Kidney (tissue), 14 donors: ENCODE results near the gene RIN3. TPM values are rescaled to one million over a fixed set of nuclear protein-coding genes. Genes with fewer than 3 reads are reported as not detected.

Experiments
- DNase-seq, 5 donors: peaks; one replicate each; pipeline ENCODE4 v3.0.0-alpha.2; 2013 to 2020
- FAIRE-seq: peaks from 2 replicates; lab custom pipeline; 2012; peaks lifted over from hg19 to GRCh38; lab: Jason Lieb, UNC
- H3K27ac ChIP-seq, 2 donors: one replicate each; pipeline ENCODE4 v1.7.0; 2013; ENCODE audit warnings: low read depth in 2 of 2, low read length in 2 of 2, inconsistent platforms in 1 of 2
- H3K27me3 ChIP-seq: one replicate; pipeline ENCODE4 v1.7.1; 2013; ENCODE audit warnings: low read length, inconsistent platforms; ENCODE audit not compliant: control insufficient read depth, insufficient read depth
- H3K36me3 ChIP-seq, 3 donors: one replicate each; pipeline versions ENCODE4 v1.7.0 to v1.7.1; 2013; ENCODE audit warnings: low read length in 3 of 3, control low read depth in 1 of 3, inconsistent platforms in 1 of 3; ENCODE audit not compliant: insufficient read depth in 3 of 3, control insufficient read depth in 2 of 3
- H3K4me1 ChIP-seq, 3 donors: one replicate each; pipeline versions ENCODE4 v1.7.0 to v1.7.1; 2013; ENCODE audit warnings: low read length in 3 of 3, inconsistent platforms in 1 of 3, low read depth in 1 of 3; ENCODE audit not compliant: control insufficient read depth in 2 of 3, insufficient read depth in 2 of 3
- H3K4me3 ChIP-seq, 3 donors: one replicate each; pipeline versions ENCODE4 v1.7.0 to v1.8.1; 2013; ENCODE audit warnings: low read length in 3 of 3, control low read depth in 1 of 3, inconsistent platforms in 1 of 3
- H3K9ac ChIP-seq, 3 donors: one replicate each; pipeline versions ENCODE4 v1.7.0 to v1.7.1; 2013; ENCODE audit warnings: low read length in 3 of 3, control low read depth in 1 of 3, inconsistent platforms in 1 of 3
- H3K9me3 ChIP-seq, 3 donors: one replicate each; pipeline versions ENCODE4 v1.7.0 to v1.7.1; 2013; ENCODE audit warnings: low read length in 3 of 3, control low read depth in 1 of 3, inconsistent platforms in 1 of 3; ENCODE audit not compliant: control insufficient read depth in 2 of 3, insufficient read depth in 1 of 3
- CTCF ChIP-seq: IDR thresholded peaks from 3 replicates; pipeline ENCODE4 v1.5.1; 2012; ENCODE audit warnings: mild to moderate bottlenecking, moderate library complexity, borderline replicate concordance; ENCODE audit not compliant: insufficient read depth; ENCODE audit errors: extremely low read depth
- intact Hi-C: fragments of 100-400 bp; cut with DNase I; formaldehyde crosslinking; loops from one replicate; pipeline ENCODE4 v1.11.1; 2022
- polyA plus RNA-seq: library from polyadenylated mRNA; stranded (reverse); fragments of 350-450 nt; fragmentation: Illumina TruSeq; extraction: RNeasy Lipid Tissue Mini Kit (QIAGEN cat#74804); gene quantifications from one replicate; pipeline ENCODE4 v1.2.3, GENCODE V29; 2014; ENCODE audit warnings: low read depth, low replicate concordance; ENCODE audit not compliant: insufficient read depth
- total RNA-seq: library from RNA; stranded (reverse); fragmentation: NEBNext Ultra II Directional; extraction: Animal tissue kit (Norgen Biotek cat#: 25700); gene quantifications from one replicate; pipeline ENCODE4 v1.2.1, GENCODE V29; 2021
- donor health status: control.
- donor health status: control.
- donor health status: control.
- donor health status: control.
- donor health status: control.
- donor health status: DM: yes; HTN: yes; CAD: no.
- donor health status: Normal renal cell carcinoma (clear cell type).

The RIN3 gene
- total and polyA plus RNA-seq, 2 donors from 2014 or later, result 7.1 to 30.4 TPM

GRCh38 chr14:92559486-92559885 is 45.9 kb downstream of the RIN3 start:
- H3K36me3 ChIP-seq, result peaks cover 0 to 7% (median 0%) of the 10 kb centered on the region in 3 donors
- TF ChIP-seq CTCF, result no peak
- no peaks in the 10 kb centered on the region for H3K9me3 ChIP-seq
- no peak overlapping the region for H3K27ac ChIP-seq
- no peak overlapping the region for H3K4me3 ChIP-seq
- H3K9ac ChIP-seq, result no peak overlapping the region
- intact Hi-C loops, result no loop called here
- no peaks in the 10 kb centered on the region for H3K4me1 ChIP-seq
- no peak for FAIRE-seq
- no peaks in the 10 kb centered on the region for H3K27me3 ChIP-seq
- no peak for DNase-seq

- no peak for TF ChIP-seq CTCF
- H3K9me3 ChIP-seq, result no peaks in the 10 kb centered on the region
- intact Hi-C loops, result no loop called here
- no peak overlapping the region for H3K9ac ChIP-seq
- H3K27ac ChIP-seq, result no peak overlapping the region
- H3K36me3 ChIP-seq, result peaks cover 0 to 7% (median 0%) of the 10 kb centered on the region in 3 donors
- DNase-seq (no peak), FAIRE-seq (no peak)
- H3K27me3 ChIP-seq, result no peaks in the 10 kb centered on the region
- no peak overlapping the region for H3K4me3 ChIP-seq
- no peaks in the 10 kb centered on the region for H3K4me1 ChIP-seq
These were observed 46.7 kb downstream of the RIN3 start for GRCh38 chr14:92560106-92560865.

GRCh38 chr14:92561906-92562479 is 48.4 kb downstream of the RIN3 start:
- peaks cover 0 to 7% (median 0%) of the 10 kb centered on the region in 3 donors for H3K36me3 ChIP-seq
- H3K27ac ChIP-seq, result no peak overlapping the region
- no peaks in the 10 kb centered on the region for H3K4me1 ChIP-seq
- TF ChIP-seq CTCF, result no peak
- peaks cover 0 to 8% (median 0%) of the 10 kb centered on the region in 3 donors for H3K9me3 ChIP-seq
- H3K4me3 ChIP-seq, result no peak overlapping the region
- H3K9ac ChIP-seq, result no peak overlapping the region
- intact Hi-C loops, result no loop called here
- H3K27me3 ChIP-seq, result no peaks in the 10 kb centered on the region
- FAIRE-seq, result no peak
- DNase-seq, result no peak
